H9 (cell line): Measurements from ENCODE around the gene MRPL55. TPM values are rescaled to one million over a fixed set of nuclear protein-coding genes. Genes with fewer than 3 reads are reported as not detected.

Experiments used
- DNase-seq: peaks from one replicate; pipeline ENCODE4 v3.0.0-alpha.2; 2017
- H2AFZ ChIP-seq: one replicate; pipeline ENCODE4 v1.6.1; 2013; ENCODE audit warnings: mild to moderate bottlenecking, low read length, control low read depth, moderate library complexity
- H2AK5ac ChIP-seq: 2 replicates; pipeline ENCODE4 v1.6.1; 2013; ENCODE audit warnings: low read length, control low read depth, mixed read lengths; ENCODE audit not compliant: insufficient read length
- H2BK120ac ChIP-seq: one replicate; pipeline ENCODE4 v1.6.1; 2013; ENCODE audit warnings: low read depth, mild to moderate bottlenecking, low read length, control low read depth, inconsistent platforms; ENCODE audit not compliant: poor library complexity, severe bottlenecking
- H2BK12ac ChIP-seq: 2 replicates; pipeline ENCODE4 v1.6.1; 2013; ENCODE audit warnings: low read length, control low read depth, mixed read lengths, low read depth; ENCODE audit not compliant: insufficient read length
- H2BK15ac ChIP-seq: 2 replicates; pipeline ENCODE4 v1.6.1; 2013; ENCODE audit warnings: low read depth, low read length, control low read depth
- H2BK20ac ChIP-seq: one replicate; pipeline ENCODE4 v1.6.1; 2013; ENCODE audit warnings: low read depth, mild to moderate bottlenecking, low read length, control low read depth, inconsistent platforms; ENCODE audit not compliant: poor library complexity, severe bottlenecking
- H2BK5ac ChIP-seq: 2 replicates; pipeline ENCODE4 v1.6.1; 2013; ENCODE audit warnings: low read length, control low read depth, mixed read lengths; ENCODE audit not compliant: insufficient read length
- H3K14ac ChIP-seq: 2 replicates; pipeline ENCODE4 v1.6.1; 2013; ENCODE audit warnings: low read length, control low read depth; ENCODE audit not compliant: insufficient read depth
- H3K18ac ChIP-seq: 2 replicates; pipeline ENCODE4 v1.6.1; 2013; ENCODE audit warnings: low read depth, mild to moderate bottlenecking, mixed read lengths, low read length, control low read depth; ENCODE audit not compliant: insufficient read length
- H3K23ac ChIP-seq: 2 replicates; pipeline ENCODE4 v1.6.1; 2013; ENCODE audit warnings: low read length, control low read depth, mixed read lengths, low read depth; ENCODE audit not compliant: insufficient read length
- H3K23me2 ChIP-seq: 2 replicates; pipeline ENCODE4 v1.6.1; 2013; ENCODE audit warnings: low read depth, mild to moderate bottlenecking, mixed read lengths, low read length, control low read depth; ENCODE audit not compliant: insufficient read length, poor library complexity, severe bottlenecking
- H3K27ac ChIP-seq: 2 replicates; pipeline ENCODE4 v1.5.1; 2013; ENCODE audit warnings: low read length, control low read depth, mixed read lengths, low read depth; ENCODE audit not compliant: insufficient read length
- H3K27me3 ChIP-seq: 2 replicates; pipeline ENCODE4 v1.6.1; 2013; ENCODE audit warnings: low read length, control low read depth, inconsistent platforms; ENCODE audit not compliant: insufficient read depth
- H3K4ac ChIP-seq: 2 replicates; pipeline ENCODE4 v1.6.1; 2013; ENCODE audit warnings: low read depth, mild to moderate bottlenecking, control low read depth, inconsistent platforms, low read length, moderate library complexity
- H3K4me1 ChIP-seq: 2 replicates; pipeline ENCODE4 v1.6.1; 2013; ENCODE audit warnings: low read length, control low read depth, inconsistent platforms; ENCODE audit not compliant: insufficient read depth
- H3K4me2 ChIP-seq: 2 replicates; pipeline ENCODE4 v1.6.1; 2013; ENCODE audit warnings: low read length, control low read depth, mixed read lengths; ENCODE audit not compliant: insufficient read length, insufficient read depth
- H3K56ac ChIP-seq: 2 replicates; pipeline ENCODE4 v1.6.1; 2013; ENCODE audit warnings: low read depth, mild to moderate bottlenecking, mixed read lengths, low read length, control low read depth; ENCODE audit not compliant: insufficient read length
- H3K79me1 ChIP-seq: 2 replicates; pipeline ENCODE4 v1.6.1; 2013; ENCODE audit warnings: low read depth, mild to moderate bottlenecking, moderate library complexity, low read length, control low read depth, inconsistent platforms; ENCODE audit not compliant: insufficient read depth, poor library complexity, severe bottlenecking
- H3K79me2 ChIP-seq: 2 replicates; pipeline ENCODE4 v1.6.1; 2013; ENCODE audit warnings: low read length, control low read depth, inconsistent platforms; ENCODE audit not compliant: insufficient read depth
- H3K9ac ChIP-seq: 2 replicates; pipeline ENCODE4 v1.6.1; 2013; ENCODE audit warnings: low read length, control low read depth, mixed read lengths; ENCODE audit not compliant: insufficient read length; ENCODE audit errors: extremely low read depth
- H3K9me3 ChIP-seq: one replicate; pipeline ENCODE4 v1.6.1; 2013; ENCODE audit warnings: low read depth, low read length, inconsistent platforms; ENCODE audit not compliant: control insufficient read depth
- H3T11ph ChIP-seq: one replicate; pipeline ENCODE4 v1.6.1; 2013; ENCODE audit warnings: mild to moderate bottlenecking, low read length, control low read depth, inconsistent platforms
- H4K20me1 ChIP-seq: one replicate; pipeline ENCODE4 v1.6.1; 2013; ENCODE audit not compliant: control insufficient read depth, insufficient read length, insufficient read depth
- H4K5ac ChIP-seq: 2 replicates; pipeline ENCODE4 v1.6.1; 2013; ENCODE audit warnings: low read depth, mild to moderate bottlenecking, mixed read lengths, low read length, control low read depth; ENCODE audit not compliant: insufficient read length
- H4K8ac ChIP-seq: replicated peaks from 2 replicates; pipeline ENCODE4 v1.6.1; 2013; ENCODE audit warnings: low read length, control low read depth, mixed read lengths, low read depth; ENCODE audit not compliant: insufficient read length
- H4K91ac ChIP-seq: 2 replicates; pipeline ENCODE4 v1.6.1; 2013; ENCODE audit warnings: low read depth, mild to moderate bottlenecking, moderate library complexity, mixed read lengths, low read length, control low read depth; ENCODE audit not compliant: insufficient read length
- H3K27ac Mint-ChIP-seq, 3 experiments: 2 replicates in 2 of 3; 3 replicates in 1 of 3; pipeline ENCODE4 v1.8.0; 2020 to 2021; ENCODE audit warnings: mixed read lengths in 3 of 3, mild to moderate bottlenecking in 1 of 3, moderate library complexity in 1 of 3
- H3K27me3 Mint-ChIP-seq: 2 replicates; pipeline ENCODE4 v1.8.0; 2021; ENCODE audit warnings: low read depth, mild to moderate bottlenecking, moderate library complexity, mixed read lengths
- H3K36me3 Mint-ChIP-seq, 3 experiments: 2 replicates in 2 of 3; 3 replicates in 1 of 3; pipeline ENCODE4 v1.8.0; 2020 to 2021; ENCODE audit warnings: low read depth in 3 of 3, mixed read lengths in 3 of 3; ENCODE audit not compliant: insufficient read depth in 1 of 3
- H3K4me1 Mint-ChIP-seq, 2 experiments: 2 replicates each; pipeline ENCODE4 v1.8.0; 2020; ENCODE audit warnings: mixed read lengths in 2 of 2
- H3K4me3 Mint-ChIP-seq, 2 experiments: 2 replicates in 1 of 2; 3 replicates in 1 of 2; pipeline ENCODE4 v1.8.0; 2020 to 2021; ENCODE audit warnings: mild to moderate bottlenecking in 2 of 2, mixed read lengths in 2 of 2, moderate library complexity in 1 of 2
- H3K9me3 Mint-ChIP-seq, 2 experiments: 2 replicates in 1 of 2; 3 replicates in 1 of 2; pipeline ENCODE4 v1.8.0; 2020; ENCODE audit warnings: mild to moderate bottlenecking in 2 of 2, mixed read lengths in 2 of 2, moderate library complexity in 1 of 2
- CTCF ChIP-seq: fragments of 200-600 bp; sonication (generic); conservative IDR thresholded peaks from 3 replicates; pipeline ENCODE4 v1.8.0; 2021; ENCODE audit warnings: antibody characterized with exemption, mild to moderate bottlenecking
- WGBS: extraction: QIAGEN DNeasy Blood & Tissue Kit; methylation state at CpG from one replicate; pipeline ENCODE4 v1.1.7; 2013; ENCODE audit warnings: missing lambda C conversion rate, low lambda C conversion rate, mixed read lengths; ENCODE audit not compliant: insufficient read length; ENCODE audit errors: extremely low coverage; 5-methylcytosine and 5-hydroxymethylcytosine counted together
- total RNA-seq: library from RNA; stranded (reverse); gene quantifications from 2 replicates; pipeline ENCODE4 v1.2.1, GENCODE V29; 2021

MRPL55 gene
- total RNA-seq, 1 experiment from 2014 or later = 62.3 TPM

- Histone ChIP-seq H2BK20ac (no peak overlapping the region), H3K23ac (no peak overlapping the region), H2BK15ac (no peak overlapping the region), H4K8ac (no peak overlapping the region), H3K4me2 (no peak overlapping the region), H2BK120ac (no peak overlapping the region), H3K4ac (no peak overlapping the region), H2AK5ac (no peak overlapping the region), H3T11ph (no peak overlapping the region), H3K79me2 (peaks cover 82% of the 10 kb centered on the region), H3K14ac (no peak overlapping the region), H3K4me1 (no peaks in the 10 kb centered on the region), H4K20me1 (peaks cover 5% of the 10 kb centered on the region), H3K27me3 (no peaks in the 10 kb centered on the region), H2AFZ (no peak overlapping the region), H3K56ac (no peak overlapping the region), H3K27ac (no peak overlapping the region), H4K91ac (no peak overlapping the region), H3K79me1 (peaks cover 17% of the 10 kb centered on the region), H4K5ac (no peak overlapping the region), H2BK12ac (no peak overlapping the region), H3K9ac (no peak overlapping the region), H3K23me2 (no peaks in the 10 kb centered on the region), H3K18ac (no peak overlapping the region), H3K9me3 (no peaks in the 10 kb centered on the region), H2BK5ac (no peak overlapping the region)
- Mint-ChIP-seq H3K4me1 (peaks cover 18 to 31% of the 10 kb centered on the region in 2 experiments), H3K36me3 (peaks cover 37 to 50% (median 37%) of the 10 kb centered on the region in 3 experiments), H3K27ac (no peak overlapping the region), H3K27me3 (no peaks in the 10 kb centered on the region), H3K9me3 (peaks cover 8 to 11% of the 10 kb centered on the region in 2 experiments), H3K4me3 (no peak overlapping the region)
- WGBS = no CpG with 5 or more reads among the region's 11 CpGs
- no peak for TF ChIP-seq CTCF
- DNase-seq = no peak
Observed at GRCh38 chr1:228092342-228093049, 16.6 kb downstream of the MRPL55 start.
